ENCODE results near the gene PTP4A2. TPM values are rescaled to one million over a fixed set of nuclear protein-coding genes. Genes with fewer than 3 reads are reported as not detected.
A peak's percentile ranks its signal among the peaks of the same experiment; 100 is the strongest.

The PTP4A2 gene
- total and polyA plus RNA-seq, 2 of the 13 experiments (the other 11 are each of a cell fraction or from before 2014, with no cell fraction given), result 173 to 225 TPM

GRCh38 chr1:31939484-31940329 lies 1.5 kb upstream of the PTP4A2 start (continued):
- TF ChIP-seq, protein P1, sequence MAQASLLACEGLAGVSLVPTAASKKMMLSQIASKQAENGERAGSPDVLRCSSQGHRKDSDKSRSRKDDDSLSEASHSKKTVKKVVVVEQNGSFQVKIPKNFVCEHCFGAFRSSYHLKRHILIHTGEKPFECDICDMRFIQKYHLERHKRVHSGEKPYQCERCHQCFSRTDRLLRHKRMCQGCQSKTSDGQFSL (CRISPR knock-in tag; IDR thresholded peaks at IDR 0.05), result no peak
- TF ChIP-seq ZNF224 (CRISPR knock-in tag; IDR thresholded peaks at IDR 0.05) (no peak), HOMEZ (CRISPR knock-in tag; IDR thresholded peaks at IDR 0.05; ENCODE audit: low read depth) (0 out of 2 replicates have a peak, but pooled peaks have one; percentile 20), CCAR2 (optimal IDR thresholded peaks at IDR 0.05; ENCODE audit: low read depth, low read length) (peak; percentile 24), EP300 (IDR thresholded peaks at IDR 0.05; ENCODE audit: low read depth in 2 of 2, low read length in 2 of 2) (0 out of 4 replicates have a peak, but pooled peaks of 1 of the 2 experiments have one; percentile 3), EP300 (CRISPR knock-in tag; IDR thresholded peaks at IDR 0.05; ENCODE audit: borderline replicate concordance) (no peak), ZNF317 (CRISPR knock-in tag; IDR thresholded peaks at IDR 0.05) (0 out of 2 replicates have a peak, but pooled peaks have one; percentile 38), KDM5B (CRISPR knock-in tag; IDR thresholded peaks at IDR 0.05; ENCODE audit: borderline replicate concordance) (no peak; the same call in 1 of the 2 replicates), SAP130 (CRISPR knock-in tag; IDR thresholded peaks at IDR 0.05; ENCODE audit: low read depth) (peak; percentile 73), ZNF703 (CRISPR knock-in tag; IDR thresholded peaks at IDR 0.05; ENCODE audit: borderline replicate concordance) (no peak), NPAS2 (CRISPR knock-in tag; IDR thresholded peaks at IDR 0.05; ENCODE audit: borderline replicate concordance) (0 out of 2 replicates have a peak, but pooled peaks have one; percentile 26), CHCHD3 (CRISPR knock-in tag; IDR thresholded peaks at IDR 0.05) (no peak), ZNF512B (CRISPR knock-in tag; IDR thresholded peaks at IDR 0.05; ENCODE audit: borderline replicate concordance) (0 out of 2 replicates have a peak, but pooled peaks have one; percentile 4), ZNF264 (CRISPR knock-in tag; IDR thresholded peaks at IDR 0.05) (no peak), KDM6A (CRISPR knock-in tag; IDR thresholded peaks at IDR 0.05; ENCODE audit: low read depth) (peak; percentile 14; the same call in 1 of the 2 replicates), ELF3 (CRISPR knock-in tag; IDR thresholded peaks at IDR 0.05) (peak; percentile 67), PHF8 (CRISPR knock-in tag; IDR thresholded peaks at IDR 0.05) (peak; percentile 51), STAG1 (CRISPR knock-in tag; IDR thresholded peaks at IDR 0.05) (peak; percentile 56), CBX1 (IDR thresholded peaks at IDR 0.05; ENCODE audit: low read depth) (peak; percentile 41), GLI4 (CRISPR knock-in tag; IDR thresholded peaks at IDR 0.05; ENCODE audit: borderline replicate concordance) (no peak), DMAP1 (CRISPR knock-in tag; IDR thresholded peaks at IDR 0.05) (0 out of 2 replicates have a peak, but pooled peaks have one; percentile 57)
- TF ChIP-seq, protein P2, sequence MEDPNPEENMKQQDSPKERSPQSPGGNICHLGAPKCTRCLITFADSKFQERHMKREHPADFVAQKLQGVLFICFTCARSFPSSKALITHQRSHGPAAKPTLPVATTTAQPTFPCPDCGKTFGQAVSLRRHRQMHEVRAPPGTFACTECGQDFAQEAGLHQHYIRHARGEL (CRISPR knock-in tag; IDR thresholded peaks at IDR 0.05), result no peak
- TF ChIP-seq, protein P3, sequence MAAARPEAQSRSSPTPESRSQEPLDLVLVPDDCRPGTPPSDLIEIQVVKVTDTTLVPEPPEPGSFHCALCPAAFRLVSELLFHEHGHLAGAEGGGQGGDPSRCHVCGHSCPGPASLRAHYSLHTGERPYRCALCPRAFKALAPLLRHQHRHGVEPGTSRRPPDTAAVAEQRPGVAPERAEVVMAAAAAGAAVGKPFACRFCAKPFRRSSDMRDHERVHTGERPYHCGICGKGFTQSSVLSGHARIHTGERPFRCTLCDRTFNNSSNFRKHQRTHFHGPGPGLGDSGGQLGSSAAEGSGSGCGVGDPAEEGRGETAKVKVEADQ (CRISPR knock-in tag; IDR thresholded peaks at IDR 0.05; ENCODE audit: borderline replicate concordance), result no peak

Measured in HepG2 (cell line).